D721Med (cell line): ENCODE results near the gene SCGB1C2.

Experiments used
- DNase-seq: peaks from one replicate; pipeline ENCODE4 v3.0.0; 2011; ENCODE audit warnings: low spot score; ENCODE audit not compliant: insufficient read length
- FAIRE-seq: peaks from 2 replicates; lab custom pipeline; 2011; peaks lifted over from hg19 to GRCh38; lab: Jason Lieb, UNC
- TF ChIP-seq, protein P1 (sequence below): IDR thresholded peaks from 2 replicates; pipeline ENCODE4 v1.5.1; 2012; ENCODE audit warnings: mild to moderate bottlenecking, control low read depth; ENCODE audit not compliant: insufficient read depth; ENCODE audit errors: missing control alignments

The SCGB1C2 gene

DNA sequence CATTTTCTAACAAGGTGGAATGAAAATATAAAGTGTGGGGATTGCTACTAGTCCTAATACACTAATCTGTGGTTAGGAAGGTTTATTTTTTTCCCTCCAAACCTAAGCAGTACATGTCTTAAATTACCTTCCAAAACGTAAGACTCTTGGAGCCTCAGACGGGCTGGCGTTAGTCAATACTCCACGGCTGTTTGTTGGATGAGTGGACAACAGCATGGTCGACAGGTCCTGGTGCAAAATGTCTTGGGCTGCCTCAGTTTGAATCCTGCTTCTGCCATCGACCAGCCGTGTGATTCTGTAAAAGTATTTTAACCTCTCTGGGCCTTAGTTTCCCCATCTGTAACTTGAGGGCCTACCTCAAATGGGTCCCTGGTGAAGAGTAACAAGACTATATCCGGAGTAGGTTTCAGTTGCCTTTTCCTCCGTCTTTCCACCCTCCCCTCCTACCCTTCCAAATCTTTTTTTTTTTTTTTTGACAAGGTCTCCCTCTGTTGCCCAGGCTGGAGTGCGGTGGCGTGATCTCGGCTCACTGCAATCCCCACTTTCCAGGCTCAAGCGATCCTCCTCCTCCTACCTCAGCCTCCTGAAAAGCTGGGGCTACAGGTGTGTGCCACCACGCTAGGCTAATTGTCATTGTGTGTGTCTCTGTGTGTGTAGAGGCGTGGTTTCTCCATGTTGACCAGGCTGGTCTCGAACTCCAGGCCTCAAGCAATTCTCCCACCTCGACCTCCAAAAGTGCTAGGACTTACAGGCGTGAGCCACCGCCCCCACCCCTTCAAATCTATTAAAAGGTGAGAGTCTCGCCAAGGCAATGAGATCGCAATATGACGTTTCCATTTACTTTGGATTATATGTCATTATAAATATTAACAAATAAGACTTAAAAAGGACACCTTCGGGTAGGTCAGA is 5.8 kb downstream of the SCGB1C2 start:
- DNase-seq (no peak), FAIRE-seq (no peak)
- TF ChIP-seq, protein P1, sequence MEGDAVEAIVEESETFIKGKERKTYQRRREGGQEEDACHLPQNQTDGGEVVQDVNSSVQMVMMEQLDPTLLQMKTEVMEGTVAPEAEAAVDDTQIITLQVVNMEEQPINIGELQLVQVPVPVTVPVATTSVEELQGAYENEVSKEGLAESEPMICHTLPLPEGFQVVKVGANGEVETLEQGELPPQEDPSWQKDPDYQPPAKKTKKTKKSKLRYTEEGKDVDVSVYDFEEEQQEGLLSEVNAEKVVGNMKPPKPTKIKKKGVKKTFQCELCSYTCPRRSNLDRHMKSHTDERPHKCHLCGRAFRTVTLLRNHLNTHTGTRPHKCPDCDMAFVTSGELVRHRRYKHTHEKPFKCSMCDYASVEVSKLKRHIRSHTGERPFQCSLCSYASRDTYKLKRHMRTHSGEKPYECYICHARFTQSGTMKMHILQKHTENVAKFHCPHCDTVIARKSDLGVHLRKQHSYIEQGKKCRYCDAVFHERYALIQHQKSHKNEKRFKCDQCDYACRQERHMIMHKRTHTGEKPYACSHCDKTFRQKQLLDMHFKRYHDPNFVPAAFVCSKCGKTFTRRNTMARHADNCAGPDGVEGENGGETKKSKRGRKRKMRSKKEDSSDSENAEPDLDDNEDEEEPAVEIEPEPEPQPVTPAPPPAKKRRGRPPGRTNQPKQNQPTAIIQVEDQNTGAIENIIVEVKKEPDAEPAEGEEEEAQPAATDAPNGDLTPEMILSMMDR: no peak

GRCh38 chr17:143785-144281 is 6.5 kb downstream of the SCGB1C2 start:
- TF ChIP-seq, protein P1: peak; percentile 37
- DNase-seq (peak; percentile 91), FAIRE-seq (no peak)

DNA sequence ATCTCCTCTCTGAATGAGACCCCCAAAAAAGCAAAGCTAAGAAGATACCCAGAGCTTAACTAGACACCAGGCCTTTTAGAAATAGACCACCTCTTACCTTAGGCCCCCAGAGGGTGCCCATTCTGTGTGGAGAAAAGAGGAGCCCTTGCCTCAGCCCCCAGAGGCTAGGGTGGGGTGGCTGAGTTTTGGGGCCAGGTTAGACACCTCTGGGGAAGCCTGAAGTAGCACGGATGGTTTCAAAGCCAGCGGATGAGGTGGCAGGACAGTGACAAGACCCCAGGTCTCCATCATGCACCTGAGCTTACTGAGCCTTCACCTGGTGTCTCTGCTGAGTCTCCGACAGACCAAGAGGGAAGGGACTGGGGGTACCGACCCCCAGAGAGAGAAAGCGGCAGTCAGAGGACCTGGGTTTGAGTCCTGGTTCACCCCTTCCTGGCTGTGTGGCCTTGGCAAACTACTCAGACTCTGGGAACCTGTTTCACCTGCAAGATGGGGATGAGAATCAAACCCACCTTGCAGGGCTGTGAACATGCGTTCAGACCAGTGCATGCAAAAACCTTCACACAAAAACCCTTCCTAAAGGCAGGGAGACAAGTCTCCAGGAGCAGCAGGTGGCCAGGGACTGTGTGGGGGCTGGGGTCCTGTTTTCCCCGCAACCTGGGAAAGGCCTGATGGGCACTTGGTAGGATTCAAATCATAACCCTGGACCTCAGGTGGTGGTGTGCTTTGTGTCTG is 7.7 kb downstream of the SCGB1C2 start:
- TF ChIP-seq, protein P1: no peak
- no peak for FAIRE-seq
- no peak for DNase-seq

GRCh38 chr17:145671-146541 is 8.5 kb downstream of the SCGB1C2 start:
- TF ChIP-seq, protein P1: no peak
- DNase-seq (no peak), FAIRE-seq (no peak)

DNA sequence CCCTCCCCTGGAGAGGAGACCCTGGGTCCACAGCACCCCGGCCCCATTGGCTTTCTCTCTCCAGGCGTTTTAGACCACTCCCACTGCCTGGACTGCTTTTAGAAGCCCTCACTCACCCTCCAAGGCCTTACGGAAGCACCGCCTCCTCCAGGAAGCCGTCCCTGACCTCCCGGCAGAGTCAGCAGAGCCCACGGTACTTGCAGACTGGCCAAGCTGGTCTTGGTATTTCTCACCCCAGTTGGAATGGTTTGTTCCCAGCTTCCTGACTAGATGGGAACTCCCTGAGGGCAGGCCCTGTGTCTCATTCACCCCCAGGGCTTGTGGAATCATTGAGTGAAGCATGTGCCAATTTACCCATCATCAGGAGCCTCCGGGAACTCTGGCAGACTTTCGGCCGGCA is 9.2 kb downstream of the SCGB1C2 start:
- FAIRE-seq: no peak
- TF ChIP-seq, protein P1: no peak
- no peak for DNase-seq

- DNase-seq (no peak), FAIRE-seq (no peak)
- TF ChIP-seq, protein P1: no peak
Observed at GRCh38 chr17:146983-147761, 9.8 kb downstream of the SCGB1C2 start.
